ENCODE results near the gene RSPH6A. TPM values are rescaled to one million over a fixed set of nuclear protein-coding genes. Genes with fewer than 3 reads are reported as not detected.

The RSPH6A gene
- total and polyA plus RNA-seq, 2 of the 13 experiments (the other 11 are each of a cell fraction or from before 2014, with no cell fraction given): 0.07 TPM; not detected in 1

DNA sequence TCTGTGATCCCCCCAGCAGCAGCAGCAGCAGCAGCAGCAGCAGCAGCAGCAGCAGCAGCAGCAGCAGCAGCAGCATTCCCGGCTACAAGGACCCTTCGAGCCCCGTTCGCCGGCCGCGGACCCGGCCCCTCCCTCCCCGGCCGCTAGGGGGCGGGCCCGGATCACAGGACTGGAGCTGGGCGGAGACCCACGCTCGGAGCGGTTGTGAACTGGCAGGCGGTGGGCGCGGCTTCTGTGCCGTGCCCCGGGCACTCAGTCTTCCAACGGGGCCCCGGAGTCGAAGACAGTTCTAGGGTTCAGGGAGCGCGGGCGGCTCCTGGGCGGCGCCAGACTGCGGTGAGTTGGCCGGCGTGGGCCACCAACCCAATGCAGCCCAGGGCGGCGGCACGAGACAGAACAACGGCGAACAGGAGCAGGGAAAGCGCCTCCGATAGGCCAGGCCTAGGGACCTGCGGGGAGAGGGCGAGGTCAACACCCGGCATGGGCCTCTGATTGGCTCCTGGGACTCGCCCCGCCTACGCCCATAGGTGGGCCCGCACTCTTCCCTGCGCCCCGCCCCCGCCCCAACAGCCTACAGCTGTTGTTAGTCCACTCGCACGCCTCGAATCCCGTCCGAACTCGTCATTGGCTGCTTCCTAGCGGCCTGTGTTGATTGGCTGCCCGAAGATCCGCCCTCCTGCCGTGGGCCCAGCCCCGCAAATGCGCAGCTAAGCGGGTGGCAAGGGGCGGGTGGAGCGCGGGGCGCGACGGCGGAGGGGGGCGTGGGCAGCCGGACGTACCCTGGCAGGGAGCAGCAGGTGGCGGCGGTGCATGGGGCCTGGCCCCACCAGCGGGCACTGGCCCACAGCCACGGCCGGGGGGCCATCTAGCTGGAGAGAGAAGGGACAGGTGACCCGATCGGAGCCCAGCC, 44.7 kb downstream of the RSPH6A start (continued):
- TF ChIP-seq, protein P1, sequence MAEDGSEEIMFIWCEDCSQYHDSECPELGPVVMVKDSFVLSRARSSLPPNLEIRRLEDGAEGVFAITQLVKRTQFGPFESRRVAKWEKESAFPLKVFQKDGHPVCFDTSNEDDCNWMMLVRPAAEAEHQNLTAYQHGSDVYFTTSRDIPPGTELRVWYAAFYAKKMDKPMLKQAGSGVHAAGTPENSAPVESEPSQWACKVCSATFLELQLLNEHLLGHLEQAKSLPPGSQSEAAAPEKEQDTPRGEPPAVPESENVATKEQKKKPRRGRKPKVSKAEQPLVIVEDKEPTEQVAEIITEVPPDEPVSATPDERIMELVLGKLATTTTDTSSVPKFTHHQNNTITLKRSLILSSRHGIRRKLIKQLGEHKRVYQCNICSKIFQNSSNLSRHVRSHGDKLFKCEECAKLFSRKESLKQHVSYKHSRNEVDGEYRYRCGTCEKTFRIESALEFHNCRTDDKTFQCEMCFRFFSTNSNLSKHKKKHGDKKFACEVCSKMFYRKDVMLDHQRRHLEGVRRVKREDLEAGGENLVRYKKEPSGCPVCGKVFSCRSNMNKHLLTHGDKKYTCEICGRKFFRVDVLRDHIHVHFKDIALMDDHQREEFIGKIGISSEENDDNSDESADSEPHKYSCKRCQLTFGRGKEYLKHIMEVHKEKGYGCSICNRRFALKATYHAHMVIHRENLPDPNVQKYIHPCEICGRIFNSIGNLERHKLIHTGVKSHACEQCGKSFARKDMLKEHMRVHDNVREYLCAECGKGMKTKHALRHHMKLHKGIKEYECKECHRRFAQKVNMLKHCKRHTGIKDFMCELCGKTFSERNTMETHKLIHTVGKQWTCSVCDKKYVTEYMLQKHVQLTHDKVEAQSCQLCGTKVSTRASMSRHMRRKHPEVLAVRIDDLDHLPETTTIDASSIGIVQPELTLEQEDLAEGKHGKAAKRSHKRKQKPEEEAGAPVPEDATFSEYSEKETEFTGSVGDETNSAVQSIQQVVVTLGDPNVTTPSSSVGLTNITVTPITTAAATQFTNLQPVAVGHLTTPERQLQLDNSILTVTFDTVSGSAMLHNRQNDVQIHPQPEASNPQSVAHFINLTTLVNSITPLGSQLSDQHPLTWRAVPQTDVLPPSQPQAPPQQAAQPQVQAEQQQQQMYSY (CRISPR knock-in tag; IDR thresholded peaks at IDR 0.05): peak; percentile 51
- TF ChIP-seq KAT2B (IDR thresholded peaks at IDR 0.05; ENCODE audit: borderline replicate concordance, low read depth, low read length) (no peak), ZNF326 (CRISPR knock-in tag; IDR thresholded peaks at IDR 0.05; ENCODE audit: borderline replicate concordance) (0 out of 2 replicates have a peak, but pooled peaks have one; percentile 84), CEBPB (IDR thresholded peaks at IDR 0.05; ENCODE audit: borderline replicate concordance, low read depth, low read length) (no peak), SMARCC2 (IDR thresholded peaks at IDR 0.05) (no peak), ZEB1 (IDR thresholded peaks at IDR 0.05; ENCODE audit: insufficient replicate concordance, low read depth) (no peak), ZNF292 (CRISPR knock-in tag; IDR thresholded peaks at IDR 0.05; ENCODE audit: borderline replicate concordance, low read depth) (peak; percentile 48; the same call in 1 of the 2 replicates), TBX2 (CRISPR knock-in tag; IDR thresholded peaks at IDR 0.05; ENCODE audit: borderline replicate concordance) (peak; percentile 80; the same call in 1 of the 2 replicates), BORCS8-MEF2B (CRISPR knock-in tag; IDR thresholded peaks at IDR 0.05) (peak; percentile 75), ARNT (IDR thresholded peaks at IDR 0.05) (no peak), ETV5 (CRISPR knock-in tag; IDR thresholded peaks at IDR 0.05; ENCODE audit: borderline replicate concordance) (0 out of 2 replicates have a peak, but pooled peaks have one; percentile 27), ATF7-NPFF (CRISPR knock-in tag; IDR thresholded peaks at IDR 0.05; ENCODE audit: low read depth) (no peak)
- TF ChIP-seq, protein P2, sequence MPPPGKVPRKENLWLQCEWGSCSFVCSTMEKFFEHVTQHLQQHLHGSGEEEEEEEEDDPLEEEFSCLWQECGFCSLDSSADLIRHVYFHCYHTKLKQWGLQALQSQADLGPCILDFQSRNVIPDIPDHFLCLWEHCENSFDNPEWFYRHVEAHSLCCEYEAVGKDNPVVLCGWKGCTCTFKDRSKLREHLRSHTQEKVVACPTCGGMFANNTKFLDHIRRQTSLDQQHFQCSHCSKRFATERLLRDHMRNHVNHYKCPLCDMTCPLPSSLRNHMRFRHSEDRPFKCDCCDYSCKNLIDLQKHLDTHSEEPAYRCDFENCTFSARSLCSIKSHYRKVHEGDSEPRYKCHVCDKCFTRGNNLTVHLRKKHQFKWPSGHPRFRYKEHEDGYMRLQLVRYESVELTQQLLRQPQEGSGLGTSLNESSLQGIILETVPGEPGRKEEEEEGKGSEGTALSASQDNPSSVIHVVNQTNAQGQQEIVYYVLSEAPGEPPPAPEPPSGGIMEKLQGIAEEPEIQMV (CRISPR knock-in tag; IDR thresholded peaks at IDR 0.05; ENCODE audit: low read depth): no peak
- TF ChIP-seq, protein P3, sequence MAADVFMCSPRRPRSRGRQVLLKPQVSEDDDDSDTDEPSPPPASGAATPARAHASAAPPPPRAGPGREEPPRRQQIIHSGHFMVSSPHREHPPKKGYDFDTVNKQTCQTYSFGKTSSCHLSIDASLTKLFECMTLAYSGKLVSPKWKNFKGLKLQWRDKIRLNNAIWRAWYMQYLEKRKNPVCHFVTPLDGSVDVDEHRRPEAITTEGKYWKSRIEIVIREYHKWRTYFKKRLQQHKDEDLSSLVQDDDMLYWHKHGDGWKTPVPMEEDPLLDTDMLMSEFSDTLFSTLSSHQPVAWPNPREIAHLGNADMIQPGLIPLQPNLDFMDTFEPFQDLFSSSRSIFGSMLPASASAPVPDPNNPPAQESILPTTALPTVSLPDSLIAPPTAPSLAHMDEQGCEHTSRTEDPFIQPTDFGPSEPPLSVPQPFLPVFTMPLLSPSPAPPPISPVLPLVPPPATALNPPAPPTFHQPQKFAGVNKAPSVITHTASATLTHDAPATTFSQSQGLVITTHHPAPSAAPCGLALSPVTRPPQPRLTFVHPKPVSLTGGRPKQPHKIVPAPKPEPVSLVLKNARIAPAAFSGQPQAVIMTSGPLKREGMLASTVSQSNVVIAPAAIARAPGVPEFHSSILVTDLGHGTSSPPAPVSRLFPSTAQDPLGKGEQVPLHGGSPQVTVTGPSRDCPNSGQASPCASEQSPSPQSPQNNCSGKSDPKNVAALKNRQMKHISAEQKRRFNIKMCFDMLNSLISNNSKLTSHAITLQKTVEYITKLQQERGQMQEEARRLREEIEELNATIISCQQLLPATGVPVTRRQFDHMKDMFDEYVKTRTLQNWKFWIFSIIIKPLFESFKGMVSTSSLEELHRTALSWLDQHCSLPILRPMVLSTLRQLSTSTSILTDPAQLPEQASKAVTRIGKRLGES (CRISPR knock-in tag; IDR thresholded peaks at IDR 0.05; ENCODE audit: borderline replicate concordance): peak; percentile 53; the same call in 1 of the 2 replicates
- TF ChIP-seq, protein P4, sequence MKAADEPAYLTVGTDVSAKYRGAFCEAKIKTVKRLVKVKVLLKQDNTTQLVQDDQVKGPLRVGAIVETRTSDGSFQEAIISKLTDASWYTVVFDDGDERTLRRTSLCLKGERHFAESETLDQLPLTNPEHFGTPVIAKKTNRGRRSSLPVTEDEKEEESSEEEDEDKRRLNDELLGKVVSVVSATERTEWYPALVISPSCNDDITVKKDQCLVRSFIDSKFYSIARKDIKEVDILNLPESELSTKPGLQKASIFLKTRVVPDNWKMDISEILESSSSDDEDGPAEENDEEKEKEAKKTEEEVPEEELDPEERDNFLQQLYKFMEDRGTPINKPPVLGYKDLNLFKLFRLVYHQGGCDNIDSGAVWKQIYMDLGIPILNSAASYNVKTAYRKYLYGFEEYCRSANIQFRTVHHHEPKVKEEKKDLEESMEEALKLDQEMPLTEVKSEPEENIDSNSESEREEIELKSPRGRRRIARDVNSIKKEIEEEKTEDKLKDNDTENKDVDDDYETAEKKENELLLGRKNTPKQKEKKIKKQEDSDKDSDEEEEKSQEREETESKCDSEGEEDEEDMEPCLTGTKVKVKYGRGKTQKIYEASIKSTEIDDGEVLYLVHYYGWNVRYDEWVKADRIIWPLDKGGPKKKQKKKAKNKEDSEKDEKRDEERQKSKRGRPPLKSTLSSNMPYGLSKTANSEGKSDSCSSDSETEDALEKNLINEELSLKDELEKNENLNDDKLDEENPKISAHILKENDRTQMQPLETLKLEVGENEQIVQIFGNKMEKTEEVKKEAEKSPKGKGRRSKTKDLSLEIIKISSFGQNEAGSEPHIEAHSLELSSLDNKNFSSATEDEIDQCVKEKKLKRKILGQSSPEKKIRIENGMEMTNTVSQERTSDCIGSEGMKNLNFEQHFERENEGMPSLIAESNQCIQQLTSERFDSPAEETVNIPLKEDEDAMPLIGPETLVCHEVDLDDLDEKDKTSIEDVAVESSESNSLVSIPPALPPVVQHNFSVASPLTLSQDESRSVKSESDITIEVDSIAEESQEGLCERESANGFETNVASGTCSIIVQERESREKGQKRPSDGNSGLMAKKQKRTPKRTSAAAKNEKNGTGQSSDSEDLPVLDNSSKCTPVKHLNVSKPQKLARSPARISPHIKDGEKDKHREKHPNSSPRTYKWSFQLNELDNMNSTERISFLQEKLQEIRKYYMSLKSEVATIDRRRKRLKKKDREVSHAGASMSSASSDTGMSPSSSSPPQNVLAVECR (CRISPR knock-in tag; IDR thresholded peaks at IDR 0.05; ENCODE audit: borderline replicate concordance): peak; percentile 86; the same call in 1 of the 2 replicates

All from HepG2 (cell line).